Large intestine (tissue), 3 donors: ENCODE measurements around the gene CACNG5. TPM values are rescaled to one million over a fixed set of nuclear protein-coding genes. Genes with fewer than 3 reads are reported as not detected.

Source experiments
- DNase-seq, 2 donors: peaks; one replicate each; pipeline versions ENCODE4 v3.0.0 to v3.0.0-alpha.2; 2013
- H3K27ac ChIP-seq: one replicate; pipeline ENCODE4 v1.5.1; 2013; ENCODE audit warnings: low read length
- H3K27me3 ChIP-seq: 2 replicates; pipeline ENCODE4 v1.6.1; 2013; ENCODE audit warnings: low read length; ENCODE audit not compliant: control insufficient read depth, insufficient read depth
- H3K36me3 ChIP-seq: 2 replicates; pipeline ENCODE4 v1.6.1; 2013; ENCODE audit warnings: low read length; ENCODE audit not compliant: control insufficient read depth, insufficient read depth
- H3K4me1 ChIP-seq: one replicate; pipeline ENCODE4 v1.6.1; 2013; ENCODE audit warnings: low read length; ENCODE audit not compliant: control insufficient read depth, insufficient read depth
- H3K4me3 ChIP-seq: one replicate; pipeline ENCODE4 v1.5.1; 2013; ENCODE audit warnings: low read length
- H3K9me3 ChIP-seq: one replicate; pipeline ENCODE4 v1.6.1; 2013; ENCODE audit warnings: mild to moderate bottlenecking, low read depth, low read length, moderate library complexity; ENCODE audit not compliant: control insufficient read depth
- WGBS: methylation state at CpG from one replicate; pipeline ENCODE4 v1.1.5; 2013; ENCODE audit warnings: low lambda C conversion rate; ENCODE audit not compliant: insufficient coverage; 5-methylcytosine and 5-hydroxymethylcytosine counted together
- polyA plus RNA-seq: library from polyadenylated mRNA; unstranded; fragments of 120-200 nt; gene quantifications from one replicate; pipeline ENCODE4 v1.2.1, GENCODE V29; 2013

CACNG5 gene
- polyA plus RNA-seq, 1 donor: 0.19 TPM

- Histone ChIP-seq H3K36me3 (no peaks in the 10 kb centered on the region), H3K4me3 (no peak overlapping the region), H3K9me3 (no peaks in the 10 kb centered on the region), H3K4me1 (no peaks in the 10 kb centered on the region), H3K27ac (no peak overlapping the region), H3K27me3 (peaks cover 6% of the 10 kb centered on the region)
- DNase-seq: no peak
- 100% methylated on average over 1 of the region's 6 CpGs for WGBS
Measured at GRCh38 chr17:66819466-66819865, 15.5 kb upstream of the CACNG5 start.

DNA sequence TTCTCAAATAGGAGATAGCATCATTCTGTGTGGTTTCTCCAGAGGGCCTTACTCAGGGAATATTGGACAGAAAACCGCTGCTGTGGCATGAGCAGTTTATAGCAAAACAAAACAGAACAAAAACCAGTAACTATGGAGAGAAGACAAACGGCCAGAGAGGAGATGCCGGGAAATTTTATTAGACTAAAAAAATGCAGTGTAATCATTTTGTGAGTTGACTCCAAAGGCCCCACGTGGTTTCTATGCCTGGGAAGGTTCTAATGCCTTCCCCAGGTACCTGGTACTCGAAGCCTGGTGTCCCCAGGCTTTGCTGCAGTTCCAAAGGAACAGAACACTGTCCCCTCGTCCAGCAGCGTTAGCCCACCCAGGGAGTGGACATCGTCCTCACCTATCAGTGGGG is 12.9 kb upstream of the CACNG5 start:
- H3K27ac ChIP-seq: no peak overlapping the region
- no CpG with 5 or more reads among the region's 8 CpGs for WGBS
- no peak overlapping the region for H3K4me3 ChIP-seq
- H3K9me3 ChIP-seq: no peaks in the 10 kb centered on the region
- no peak for DNase-seq
- peaks cover 4% of the 10 kb centered on the region for H3K27me3 ChIP-seq
- H3K36me3 ChIP-seq: no peaks in the 10 kb centered on the region
- no peaks in the 10 kb centered on the region for H3K4me1 ChIP-seq

- Histone ChIP-seq H3K27me3 (peaks cover 5% of the 10 kb centered on the region), H3K9me3 (no peaks in the 10 kb centered on the region), H3K4me1 (no peaks in the 10 kb centered on the region), H3K4me3 (no peak overlapping the region), H3K27ac (no peak overlapping the region), H3K36me3 (no peaks in the 10 kb centered on the region)
- no peak for DNase-seq
- 83% methylated on average over 1 of the region's 6 CpGs for WGBS
Measured at GRCh38 chr17:66826856-66827255, 8.1 kb upstream of the CACNG5 start.

DNA sequence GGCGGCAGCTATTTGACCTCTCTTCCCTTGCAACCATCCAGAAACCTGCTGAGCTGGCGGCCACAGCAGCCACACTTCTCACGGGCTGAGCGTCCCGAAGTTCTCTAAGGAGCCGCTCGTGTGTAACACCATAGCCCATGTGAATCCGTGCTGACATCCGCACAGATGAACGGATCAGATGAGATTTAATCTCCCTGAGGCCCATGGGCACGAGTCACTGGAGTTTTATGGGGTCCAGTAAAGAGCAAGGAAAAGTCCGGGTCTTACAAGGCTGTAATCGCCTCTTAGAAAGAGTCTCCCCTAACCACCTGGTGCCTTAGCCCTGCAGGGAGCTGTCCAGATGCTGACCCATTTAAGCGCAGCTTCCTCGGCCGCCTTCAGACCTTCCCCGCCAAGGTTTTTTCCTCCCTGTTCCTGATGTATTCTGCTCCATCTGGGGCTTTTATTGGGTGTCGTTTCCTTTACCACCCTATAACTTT is 5.5 kb upstream of the CACNG5 start:
- DNase-seq: peak; percentile 50 to 59
- H3K4me3 ChIP-seq: no peak overlapping the region
- 0% methylated on average over 1 of the region's 18 CpGs for WGBS

DNA sequence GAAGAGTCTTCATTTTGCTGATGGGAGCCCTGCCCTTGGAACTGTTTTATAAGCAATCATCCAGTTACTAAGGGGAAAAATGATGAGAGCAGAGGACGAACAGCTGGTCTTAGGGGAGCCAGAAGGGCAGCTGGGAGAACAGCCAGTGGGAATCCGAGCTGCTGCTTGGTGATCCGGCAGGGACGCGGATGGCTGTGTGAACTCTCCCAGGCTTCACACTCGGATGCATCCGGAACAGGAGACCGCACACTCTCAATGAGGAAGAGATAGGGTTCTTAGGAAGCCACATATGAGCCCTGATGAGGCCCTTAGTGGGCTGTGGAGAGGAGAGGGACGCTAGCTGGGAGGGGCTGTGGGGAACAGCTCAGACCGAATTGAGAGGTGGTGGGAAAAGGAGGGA is 5.0 kb upstream of the CACNG5 start:
- no peaks in the 10 kb centered on the region for H3K9me3 ChIP-seq
- H3K4me3 ChIP-seq: no peak overlapping the region
- H3K36me3 ChIP-seq: no peaks in the 10 kb centered on the region
- H3K4me1 ChIP-seq: peaks cover 3% of the 10 kb centered on the region
- H3K27me3 ChIP-seq: peaks cover 25% of the 10 kb centered on the region
- WGBS: no CpG with 5 or more reads among the region's 10 CpGs
- H3K27ac ChIP-seq: no peak overlapping the region
- DNase-seq: no peak

More for the DNA sequence above, 5.5 kb upstream of the CACNG5 start:
- H3K27ac ChIP-seq: no peak overlapping the region
- H3K36me3 ChIP-seq: no peaks in the 10 kb centered on the region
- no peaks in the 10 kb centered on the region for H3K4me1 ChIP-seq
- H3K9me3 ChIP-seq: no peaks in the 10 kb centered on the region
- H3K27me3 ChIP-seq: peaks cover 22% of the 10 kb centered on the region

DNA sequence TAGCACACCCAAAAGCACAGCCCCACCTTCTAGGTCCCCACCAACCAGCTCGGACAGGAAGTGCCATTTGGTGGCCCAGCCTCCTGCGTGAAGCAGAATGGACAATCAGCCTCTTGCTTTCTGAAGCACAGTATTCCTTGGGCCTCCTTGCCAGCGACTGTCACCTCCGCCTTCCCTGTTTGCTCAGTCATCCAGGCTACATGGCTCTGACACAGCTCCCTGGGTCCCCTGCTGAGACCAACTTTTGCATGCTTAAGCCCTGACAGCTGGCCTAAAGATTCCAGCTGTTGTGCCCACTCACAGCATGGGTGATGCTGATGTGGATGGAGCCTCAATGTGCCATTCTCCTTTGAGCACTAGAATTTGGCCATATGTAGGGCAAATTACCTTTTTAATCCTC is 4.5 kb upstream of the CACNG5 start:
- Histone ChIP-seq H3K36me3 (no peaks in the 10 kb centered on the region), H3K4me3 (no peak overlapping the region), H3K27me3 (peaks cover 30% of the 10 kb centered on the region), H3K27ac (no peak overlapping the region), H3K4me1 (peaks cover 3% of the 10 kb centered on the region), H3K9me3 (no peaks in the 10 kb centered on the region)
- DNase-seq: no peak
- WGBS: no CpG with 5 or more reads among the region's 4 CpGs

DNA sequence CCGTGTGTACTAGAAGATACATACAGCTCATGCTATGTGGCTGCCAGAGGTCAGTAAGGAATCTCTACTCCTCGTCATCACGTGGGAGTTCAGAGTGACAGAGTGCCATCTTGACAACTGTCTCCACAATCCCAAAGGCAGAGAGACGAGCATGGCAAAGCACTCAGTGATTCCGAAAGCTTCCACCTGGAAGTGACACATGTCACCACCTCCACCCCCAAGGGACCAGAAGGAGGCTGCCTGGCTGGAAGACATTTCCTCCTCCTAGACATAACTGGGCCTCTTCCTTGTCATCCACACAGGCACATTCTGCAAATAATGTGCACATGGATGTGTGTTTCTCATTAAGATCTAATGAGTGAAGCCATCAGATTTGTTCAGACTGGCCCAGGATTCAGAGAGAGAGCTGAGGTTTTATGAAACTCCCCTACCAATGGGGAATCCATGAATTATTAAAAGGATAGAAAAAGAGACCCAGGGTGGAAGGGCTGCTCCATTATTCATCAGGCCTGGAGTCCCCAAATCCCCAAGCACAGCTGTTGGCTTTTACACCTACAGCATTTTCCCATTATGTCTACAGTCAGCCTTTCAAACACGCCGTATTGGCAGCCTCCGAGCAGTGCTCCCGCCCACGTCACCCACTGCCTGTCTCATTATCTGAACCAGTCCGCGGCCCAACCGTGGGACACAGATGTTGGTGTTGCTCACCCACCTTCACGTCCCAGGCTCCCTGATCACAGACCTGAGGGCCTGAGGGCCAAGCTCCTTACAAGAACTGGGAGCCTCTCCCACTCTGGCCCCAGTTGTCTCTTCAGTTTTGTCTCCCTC is 3.3 kb upstream of the CACNG5 start:
- Histone ChIP-seq H3K36me3 (no peaks in the 10 kb centered on the region), H3K27ac (no peak overlapping the region), H3K27me3 (peaks cover 41% of the 10 kb centered on the region), H3K4me1 (peaks cover 3% of the 10 kb centered on the region), H3K4me3 (no peak overlapping the region), H3K9me3 (no peaks in the 10 kb centered on the region)
- no peak for DNase-seq
- WGBS: 70% methylated on average over 2 of the region's 14 CpGs

DNA sequence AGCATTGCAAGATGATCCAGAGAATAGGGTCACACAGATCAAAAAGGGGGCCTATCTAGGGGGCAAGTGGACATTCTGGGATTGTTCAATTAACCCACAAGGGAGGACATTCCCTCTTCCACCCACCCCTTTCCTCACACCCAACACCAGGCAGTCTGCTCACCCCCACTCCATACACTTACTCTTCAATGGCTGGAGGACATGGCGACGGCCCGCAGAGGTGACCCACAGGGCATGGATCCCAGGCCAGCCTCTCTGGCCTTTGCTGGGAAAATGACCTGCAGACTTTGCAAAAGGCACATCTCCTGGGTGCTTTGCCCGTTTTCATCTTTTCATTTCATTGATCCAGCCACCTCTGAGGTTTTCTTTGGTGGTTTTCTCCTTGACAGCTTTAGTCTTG is 1.7 kb upstream of the CACNG5 start:
- H3K27me3 ChIP-seq: peaks cover 51% of the 10 kb centered on the region
- no peaks in the 10 kb centered on the region for H3K36me3 ChIP-seq
- peaks cover 3% of the 10 kb centered on the region for H3K4me1 ChIP-seq
- no peaks in the 10 kb centered on the region for H3K9me3 ChIP-seq
- H3K27ac ChIP-seq: no peak overlapping the region
- no CpG with 5 or more reads among the region's 4 CpGs for WGBS
- no peak for DNase-seq
- H3K4me3 ChIP-seq: no peak overlapping the region

- H3K9me3 ChIP-seq: no peaks in the 10 kb centered on the region
- DNase-seq: no peak
- H3K27me3 ChIP-seq: peaks cover 51% of the 10 kb centered on the region
- H3K27ac ChIP-seq: no peak overlapping the region
- H3K4me3 ChIP-seq: no peak overlapping the region
- WGBS: 20% methylated on average over 1 of the region's 7 CpGs
- peaks cover 3% of the 10 kb centered on the region for H3K4me1 ChIP-seq
- no peaks in the 10 kb centered on the region for H3K36me3 ChIP-seq
Measured at GRCh38 chr17:66834426-66834918, 445 bp upstream of the CACNG5 start.

GRCh38 chr17:66835476-66835875 is 559 bp downstream of the CACNG5 start:
- Histone ChIP-seq H3K9me3 (no peaks in the 10 kb centered on the region), H3K36me3 (no peaks in the 10 kb centered on the region), H3K27me3 (peaks cover 51% of the 10 kb centered on the region), H3K4me1 (peaks cover 3% of the 10 kb centered on the region), H3K4me3 (no peak overlapping the region), H3K27ac (no peak overlapping the region)
- no peak for DNase-seq
- no CpG with 5 or more reads among the region's 16 CpGs for WGBS
